Right atrium auricular region (tissue), 2 donors: ENCODE data around the gene KAT7. TPM values are rescaled to one million over a fixed set of nuclear protein-coding genes. Genes with fewer than 3 reads are reported as not detected.
"Not testable (repeated sequence)": the region's sequence is repeated elsewhere in the genome, so short reads cannot be mapped to it uniquely, and the experiment has no call there.

Source experiments
- DNase-seq: peaks from one replicate; pipeline ENCODE4 v3.0.0-alpha.2; 2019; ENCODE audit warnings: low spot score
- H3K27ac ChIP-seq, 2 donors: fragments of 200-600 bp; sonication (generic); 1 replicate in 1 of 2; 2 replicates in 1 of 2; pipeline ENCODE4 v1.5.1; 2016 to 2019
- H3K27me3 ChIP-seq, 2 donors: fragments of 200-600 bp; sonication (generic); one replicate each; pipeline versions ENCODE4 v1.5.1 to v1.6.0; 2017 to 2019
- H3K36me3 ChIP-seq: fragments of 200-600 bp; sonication (generic); one replicate; pipeline ENCODE4 v1.5.1; 2016
- H3K4me1 ChIP-seq, 2 donors: fragments of 200-600 bp; sonication (generic); one replicate each; pipeline versions ENCODE4 v1.5.1 to v1.6.0; 2017 to 2019
- H3K4me3 ChIP-seq, 2 donors: fragments of 200-600 bp; sonication (generic); 1 replicate in 1 of 2; 2 replicates in 1 of 2; pipeline ENCODE4 v1.5.1; 2017 to 2019; ENCODE audit warnings: mild to moderate bottlenecking in 1 of 2, moderate library complexity in 1 of 2
- H3K9me3 ChIP-seq, 2 donors: fragments of 200-600 bp; sonication (generic); one replicate each; pipeline ENCODE4 v1.5.1; 2019
- CTCF ChIP-seq, 2 donors: fragments of 200-600 bp; sonication (generic); IDR thresholded peaks; one replicate each; pipeline ENCODE4 v1.5.1; 2019; ENCODE audit warnings: antibody characterized with exemption in 2 of 2
- total RNA-seq, 2 donors: library from RNA; depleted of rRNA; stranded (reverse); fragments of >200 nt; gene quantifications; one replicate each; pipeline ENCODE4 v1.1.0, GENCODE V29; 2016

Gene KAT7
- total RNA-seq, 2 donors from 2014 or later = 30.5 to 38.2 TPM

- no peaks in the 10 kb centered on the region for H3K27me3 ChIP-seq
- no peak for DNase-seq
- no peak overlapping the region for H3K27ac ChIP-seq
- no peak for TF ChIP-seq CTCF (IDR thresholded peaks at IDR 0.05)
- no peaks in the 10 kb centered on the region for H3K9me3 ChIP-seq
- peaks cover 78% of the 10 kb centered on the region for H3K36me3 ChIP-seq
- H3K4me1 ChIP-seq = peaks cover 0 to 22% of the 10 kb centered on the region in 2 donors
- no peak overlapping the region for H3K4me3 ChIP-seq
Observed at GRCh38 chr17:49823614-49824013, 35.1 kb downstream of the KAT7 start.

- H3K4me1 ChIP-seq = peaks cover 0 to 33% of the 10 kb centered on the region in 2 donors
- no peak for TF ChIP-seq CTCF (IDR thresholded peaks at IDR 0.05)
- DNase-seq = no peak
Observed at GRCh38 chr17:49825645-49826044, 37.2 kb downstream of the KAT7 start.

GRCh38 chr17:49828325-49828724, 39.8 kb downstream of the KAT7 start:
- not testable (repeated sequence) for H3K9me3 ChIP-seq, H3K27me3 ChIP-seq, H3K4me3 ChIP-seq
- DNase-seq = peak; percentile 83
- Histone ChIP-seq H3K36me3 (peaks cover 59% of the 10 kb centered on the region), H3K4me1 (peaks cover 0 to 42% of the 10 kb centered on the region in 2 donors), H3K27ac (peak overlapping the region; percentile 49 to 76)

More at GRCh38 chr17:49825645-49826044, 37.2 kb downstream of the KAT7 start:
- H3K36me3 ChIP-seq = peaks cover 78% of the 10 kb centered on the region
- H3K27me3 ChIP-seq = no peaks in the 10 kb centered on the region
- H3K9me3 ChIP-seq = no peaks in the 10 kb centered on the region
- no peak overlapping the region for H3K27ac ChIP-seq
- H3K4me3 ChIP-seq = no peak overlapping the region

- Histone ChIP-seq H3K27me3 (no peaks in the 10 kb centered on the region), H3K9me3 (no peaks in the 10 kb centered on the region), H3K27ac (peak overlapping the region; percentile 49 to 76), H3K4me3 (no peak overlapping the region), H3K36me3 (peaks cover 60% of the 10 kb centered on the region), H3K4me1 (peaks cover 0 to 47% of the 10 kb centered on the region in 2 donors)
- DNase-seq = no peak
- TF ChIP-seq CTCF (IDR thresholded peaks at IDR 0.05) = no peak
Observed at GRCh38 chr17:49829026-49829425, 40.5 kb downstream of the KAT7 start.

GRCh38 chr17:49830605-49831004, 42.1 kb downstream of the KAT7 start:
- Histone ChIP-seq H3K36me3 (peaks cover 51% of the 10 kb centered on the region), H3K9me3 (no peaks in the 10 kb centered on the region)

More at GRCh38 chr17:49830605-49831004, 42.1 kb downstream of the KAT7 start:
- Histone ChIP-seq H3K27me3 (no peaks in the 10 kb centered on the region), H3K27ac (peak overlapping the region in 1 of 2 donors; percentile 14), H3K4me1 (peaks cover 0 to 58% of the 10 kb centered on the region in 2 donors), H3K4me3 (no peak overlapping the region)
- TF ChIP-seq CTCF (IDR thresholded peaks at IDR 0.05) = no peak
- DNase-seq = no peak
